ENCODE measurements around the gene SMARCA4.
"Not testable (repeated sequence)": the region's sequence is repeated elsewhere in the genome, so short reads cannot be mapped to it uniquely, and the experiment has no call there.

SMARCA4 gene

GRCh38 chr19:11078893-11079292 is 118.1 kb downstream of the SMARCA4 start:
- DNase-seq, result no peak

GRCh38 chr19:11079999-11080398 is 119.2 kb downstream of the SMARCA4 start:
- DNase-seq, result no peak

- no peak for DNase-seq
Measured at GRCh38 chr19:11087870-11088505, 127.2 kb downstream of the SMARCA4 start.

- peak; percentile 36 for DNase-seq
Measured at GRCh38 chr19:11088506-11089253, 127.8 kb downstream of the SMARCA4 start.

GRCh38 chr19:11089254-11090013 is 128.6 kb downstream of the SMARCA4 start, which contains the start of gene LDLR:
TSS of gene LDLR (plus strand) at chr19:11089463. CDS start at chr19:11089549, 86 bp downstream.
- DNase-seq, result peak; percentile 83

GRCh38 chr19:11090014-11090263 is 129.1 kb downstream of the SMARCA4 start:
- not testable (repeated sequence) for DNase-seq

- DNase-seq, result peak; percentile 95
Measured at GRCh38 chr19:11090264-11090996, 129.6 kb downstream of the SMARCA4 start.

- no peak for DNase-seq
Measured at GRCh38 chr19:11090997-11091702, 130.3 kb downstream of the SMARCA4 start.

- DNase-seq, result peak; percentile 53
Measured at GRCh38 chr19:11091703-11092153, 130.9 kb downstream of the SMARCA4 start.

GRCh38 chr19:11092181-11092538 is 131.3 kb downstream of the SMARCA4 start:
- DNase-seq, result peak; percentile 62

- DNase-seq, result no peak
Measured at GRCh38 chr19:11093689-11094238, 132.9 kb downstream of the SMARCA4 start.

GRCh38 chr19:11094520-11094894 is 133.7 kb downstream of the SMARCA4 start:
- DNase-seq, result no peak

GRCh38 chr19:11096210-11096841 is 135.5 kb downstream of the SMARCA4 start:
- DNase-seq, result no peak

- DNase-seq, result not testable (repeated sequence)
Measured at GRCh38 chr19:11097367-11097766, 136.5 kb downstream of the SMARCA4 start.

- no peak for DNase-seq
Measured at GRCh38 chr19:11098327-11098726, 137.5 kb downstream of the SMARCA4 start.

GRCh38 chr19:11098861-11099260 is 138.0 kb downstream of the SMARCA4 start:
- DNase-seq, result no peak

- DNase-seq, result no peak
Measured at GRCh38 chr19:11100049-11100448, 139.2 kb downstream of the SMARCA4 start.

GRCh38 chr19:11101057-11101456 is 140.2 kb downstream of the SMARCA4 start:
- no peak for DNase-seq

- no peak for DNase-seq
Measured at GRCh38 chr19:11102944-11103343, 142.1 kb downstream of the SMARCA4 start.

GRCh38 chr19:11103667-11104066 is 142.8 kb downstream of the SMARCA4 start:
- not testable (repeated sequence) for DNase-seq

GRCh38 chr19:11105014-11105636 is 144.3 kb downstream of the SMARCA4 start:
- no peak for DNase-seq

Data from DMS153 (cell line).